WTC11 (cell line): ENCODE measurements around the gene CAMK2D. TPM values are rescaled to one million over a fixed set of nuclear protein-coding genes. Genes with fewer than 3 reads are reported as not detected.

ENCODE experiments used
- ATAC-seq: fragments of 200-7000 bp; cut with Tn5 transposase; 2 replicates; pipeline ENCODE4 v1.10.0; 2021; ENCODE audit warnings: mild to moderate bottlenecking, moderate library complexity
- CTCF ChIA-PET: fragments of 300-600 bp; sonication (Branson Sonifier 250); formaldehyde crosslinking; loops from one replicate; lab custom pipeline; 2021; ENCODE audit warnings: antibody characterized with exemption; lab: Charles Lee
- POLR2A ChIA-PET: fragments of 350-600 bp; sonication (Branson Sonifier 250); formaldehyde crosslinking; loops from one replicate; lab custom pipeline; 2021; ENCODE audit warnings: antibody characterized with exemption; lab: Charles Lee
- DNase-seq: peaks from one replicate; pipeline ENCODE4 v3.0.0; 2021; ENCODE audit warnings: low spot score
- H3K27ac Mint-ChIP-seq: 2 replicates; pipeline ENCODE4 v1.8.0; 2021; ENCODE audit warnings: mixed read lengths
- H3K27me3 Mint-ChIP-seq: 2 replicates; pipeline ENCODE4 v1.8.0; 2021; ENCODE audit warnings: low read depth, mild to moderate bottlenecking, moderate library complexity, mixed read lengths
- H3K36me3 Mint-ChIP-seq: 2 replicates; pipeline ENCODE4 v1.8.0; 2021; ENCODE audit warnings: mixed read lengths
- H3K4me1 Mint-ChIP-seq: 2 replicates; pipeline ENCODE4 v1.8.0; 2022; ENCODE audit warnings: mixed read lengths
- H3K4me3 Mint-ChIP-seq: 2 replicates; pipeline ENCODE4 v1.8.0; 2021; ENCODE audit warnings: mild to moderate bottlenecking, moderate library complexity, mixed read lengths
- H3K9me3 Mint-ChIP-seq: 2 replicates; pipeline ENCODE4 v1.8.0; 2021; ENCODE audit warnings: mixed read lengths
- ARID4B ChIP-seq: sonication (generic); formaldehyde crosslinking; IDR thresholded peaks from 2 replicates; pipeline ENCODE4 v1.8.0; 2023; ENCODE audit warnings: missing genetic modification reagents, mild to moderate bottlenecking, borderline replicate concordance
- ATF1 ChIP-seq: sonication (generic); formaldehyde crosslinking; IDR thresholded peaks from 2 replicates; pipeline ENCODE4 v1.8.1; 2023; ENCODE audit warnings: mild to moderate bottlenecking, moderate library complexity, missing genetic modification reagents
- CREB1 ChIP-seq: sonication (generic); formaldehyde crosslinking; IDR thresholded peaks from 2 replicates; pipeline ENCODE4 v1.8.0; 2023; ENCODE audit warnings: mild to moderate bottlenecking, missing genetic modification reagents
- E2F1 ChIP-seq: sonication (generic); formaldehyde crosslinking; IDR thresholded peaks from 2 replicates; pipeline ENCODE4 v1.8.0; 2022; ENCODE audit warnings: mild to moderate bottlenecking, missing genetic modification reagents
- FOXP1 ChIP-seq: sonication (generic); formaldehyde crosslinking; IDR thresholded peaks from 2 replicates; pipeline ENCODE4 v1.8.0; 2022; ENCODE audit warnings: missing genetic modification reagents, mild to moderate bottlenecking, moderate library complexity, borderline replicate concordance
- FOXP4 ChIP-seq: sonication (generic); formaldehyde crosslinking; IDR thresholded peaks from 2 replicates; pipeline ENCODE4 v1.8.0; 2022; ENCODE audit warnings: mild to moderate bottlenecking, missing genetic modification reagents
- IRF1 ChIP-seq: sonication (generic); formaldehyde crosslinking; IDR thresholded peaks from 2 replicates; pipeline ENCODE4 v1.8.0; 2023; ENCODE audit warnings: missing genetic modification reagents
- JUN ChIP-seq: sonication (generic); formaldehyde crosslinking; IDR thresholded peaks from 2 replicates; pipeline ENCODE4 v1.8.0; 2023; ENCODE audit warnings: mild to moderate bottlenecking, missing genetic modification reagents
- KAT7 ChIP-seq: sonication (generic); formaldehyde crosslinking; IDR thresholded peaks from 2 replicates; pipeline ENCODE4 v1.8.1; 2023; ENCODE audit warnings: missing genetic modification reagents, mild to moderate bottlenecking, borderline replicate concordance
- MYBL2 ChIP-seq: sonication (generic); formaldehyde crosslinking; IDR thresholded peaks from 2 replicates; pipeline ENCODE4 v1.8.1; 2023; ENCODE audit warnings: mild to moderate bottlenecking, moderate library complexity, missing genetic modification reagents
- NR1H2 ChIP-seq: sonication (generic); formaldehyde crosslinking; IDR thresholded peaks from 2 replicates; pipeline ENCODE4 v1.9.0; 2021; ENCODE audit warnings: mild to moderate bottlenecking, moderate library complexity, missing genetic modification reagents
- SMAD4 ChIP-seq: sonication (generic); formaldehyde crosslinking; IDR thresholded peaks from 2 replicates; pipeline ENCODE4 v1.8.0; 2022; ENCODE audit warnings: mild to moderate bottlenecking, missing genetic modification reagents
- ZBTB21 ChIP-seq: sonication (generic); formaldehyde crosslinking; IDR thresholded peaks from 2 replicates; pipeline ENCODE4 v1.8.1; 2023; ENCODE audit warnings: mild to moderate bottlenecking, missing genetic modification reagents, borderline replicate concordance
- ZNF121 ChIP-seq: sonication (generic); formaldehyde crosslinking; IDR thresholded peaks from 2 replicates; pipeline ENCODE4 v1.8.0; 2023; ENCODE audit warnings: missing genetic modification reagents
- ZNF219 ChIP-seq: sonication (generic); formaldehyde crosslinking; IDR thresholded peaks from 2 replicates; pipeline ENCODE4 v1.8.0; 2023; ENCODE audit warnings: missing genetic modification reagents, mild to moderate bottlenecking, borderline replicate concordance
- ZNF416 ChIP-seq: fragments of 250-450 bp; sonication (Bioruptor Pico); IDR thresholded peaks from 2 replicates; pipeline ENCODE4 v1.9.0; 2021; ENCODE audit warnings: mild to moderate bottlenecking, inconsistent platforms
- ZNF423 ChIP-seq: fragments of 250-450 bp; sonication (Bioruptor Pico); IDR thresholded peaks from 2 replicates; pipeline ENCODE4 v2.1.2; 2022; ENCODE audit warnings: mild to moderate bottlenecking, moderate library complexity
- ZSCAN18 ChIP-seq: fragments of 250-450 bp; sonication (Bioruptor Pico); IDR thresholded peaks from 2 replicates; pipeline ENCODE4 v2.1.2; 2022; ENCODE audit warnings: mild to moderate bottlenecking, moderate library complexity
- total RNA-seq: library from RNA; stranded (reverse); gene quantifications from 3 replicates; pipeline ENCODE4 v1.2.3, GENCODE V29; 2021
- TF ChIP-seq, protein P1 (sequence below): fragments of 250-450 bp; sonication (Bioruptor Pico); IDR thresholded peaks from 2 replicates; pipeline ENCODE4 v1.8.0; 2021; ENCODE audit warnings: mild to moderate bottlenecking
- TF ChIP-seq, protein P2 (sequence below): fragments of 250-450 bp; sonication (Bioruptor Pico); IDR thresholded peaks from 2 replicates; pipeline ENCODE4 v1.9.0; 2021; ENCODE audit warnings: mild to moderate bottlenecking

The CAMK2D gene
- total RNA-seq, 1 experiment from 2014 or later = 16.5 TPM

DNA sequence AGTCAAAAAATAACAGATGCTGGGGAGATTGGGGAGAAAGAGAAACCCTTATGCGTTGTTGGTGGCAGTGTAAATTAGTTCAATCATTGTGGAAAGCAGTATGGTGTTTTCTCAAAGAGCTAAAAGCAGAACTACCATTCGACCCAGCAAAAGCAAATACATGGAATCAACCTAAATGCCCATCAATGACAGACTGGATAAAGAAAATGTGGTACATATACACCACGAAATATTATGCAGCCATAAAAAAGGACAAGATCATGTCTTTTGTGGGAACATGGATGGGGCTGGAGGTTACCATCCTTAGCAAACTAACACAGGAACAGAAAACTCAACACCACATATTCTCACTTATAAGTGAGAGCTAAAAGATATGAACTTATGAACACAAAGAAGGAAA is 188.9 kb downstream of the CAMK2D start:
- POLR2A ChIA-PET = no interaction called here
- DNase-seq (no peak), ATAC-seq (no peak)
- CTCF ChIA-PET = no interaction called here
- H3K27me3 Mint-ChIP-seq = no peaks in the 10 kb centered on the region
- 0 out of 2 replicates have a peak, but pooled peaks cover 3% of the 10 kb centered on the region for H3K36me3 Mint-ChIP-seq
- H3K27ac Mint-ChIP-seq = no peak overlapping the region
- H3K9me3 Mint-ChIP-seq = peaks cover 11% of the 10 kb centered on the region
- H3K4me1 Mint-ChIP-seq = peaks cover 24% of the 10 kb centered on the region
- TF ChIP-seq E2F1 (CRISPR knock-in tag) (no peak), ZNF219 (CRISPR knock-in tag) (no peak), FOXP4 (CRISPR knock-in tag) (no peak), KAT7 (CRISPR knock-in tag) (no peak), IRF1 (CRISPR knock-in tag) (no peak), NR1H2 (no peak), MYBL2 (CRISPR knock-in tag) (no peak), ARID4B (CRISPR knock-in tag) (no peak), ZNF423 (CRISPR knock-in tag) (no peak), ATF1 (CRISPR knock-in tag) (no peak), SMAD4 (CRISPR knock-in tag) (no peak), CREB1 (CRISPR knock-in tag) (no peak), ZNF121 (CRISPR knock-in tag) (no peak), JUN (CRISPR knock-in tag) (no peak), FOXP1 (CRISPR knock-in tag) (no peak), ZBTB21 (CRISPR knock-in tag) (no peak), ZNF416 (no peak), ZSCAN18 (no peak)
- TF ChIP-seq, protein P1, sequence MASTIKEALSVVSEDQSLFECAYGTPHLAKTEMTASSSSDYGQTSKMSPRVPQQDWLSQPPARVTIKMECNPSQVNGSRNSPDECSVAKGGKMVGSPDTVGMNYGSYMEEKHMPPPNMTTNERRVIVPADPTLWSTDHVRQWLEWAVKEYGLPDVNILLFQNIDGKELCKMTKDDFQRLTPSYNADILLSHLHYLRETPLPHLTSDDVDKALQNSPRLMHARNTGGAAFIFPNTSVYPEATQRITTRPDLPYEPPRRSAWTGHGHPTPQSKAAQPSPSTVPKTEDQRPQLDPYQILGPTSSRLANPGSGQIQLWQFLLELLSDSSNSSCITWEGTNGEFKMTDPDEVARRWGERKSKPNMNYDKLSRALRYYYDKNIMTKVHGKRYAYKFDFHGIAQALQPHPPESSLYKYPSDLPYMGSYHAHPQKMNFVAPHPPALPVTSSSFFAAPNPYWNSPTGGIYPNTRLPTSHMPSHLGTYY (CRISPR knock-in tag) = no peak
- TF ChIP-seq, protein P2, sequence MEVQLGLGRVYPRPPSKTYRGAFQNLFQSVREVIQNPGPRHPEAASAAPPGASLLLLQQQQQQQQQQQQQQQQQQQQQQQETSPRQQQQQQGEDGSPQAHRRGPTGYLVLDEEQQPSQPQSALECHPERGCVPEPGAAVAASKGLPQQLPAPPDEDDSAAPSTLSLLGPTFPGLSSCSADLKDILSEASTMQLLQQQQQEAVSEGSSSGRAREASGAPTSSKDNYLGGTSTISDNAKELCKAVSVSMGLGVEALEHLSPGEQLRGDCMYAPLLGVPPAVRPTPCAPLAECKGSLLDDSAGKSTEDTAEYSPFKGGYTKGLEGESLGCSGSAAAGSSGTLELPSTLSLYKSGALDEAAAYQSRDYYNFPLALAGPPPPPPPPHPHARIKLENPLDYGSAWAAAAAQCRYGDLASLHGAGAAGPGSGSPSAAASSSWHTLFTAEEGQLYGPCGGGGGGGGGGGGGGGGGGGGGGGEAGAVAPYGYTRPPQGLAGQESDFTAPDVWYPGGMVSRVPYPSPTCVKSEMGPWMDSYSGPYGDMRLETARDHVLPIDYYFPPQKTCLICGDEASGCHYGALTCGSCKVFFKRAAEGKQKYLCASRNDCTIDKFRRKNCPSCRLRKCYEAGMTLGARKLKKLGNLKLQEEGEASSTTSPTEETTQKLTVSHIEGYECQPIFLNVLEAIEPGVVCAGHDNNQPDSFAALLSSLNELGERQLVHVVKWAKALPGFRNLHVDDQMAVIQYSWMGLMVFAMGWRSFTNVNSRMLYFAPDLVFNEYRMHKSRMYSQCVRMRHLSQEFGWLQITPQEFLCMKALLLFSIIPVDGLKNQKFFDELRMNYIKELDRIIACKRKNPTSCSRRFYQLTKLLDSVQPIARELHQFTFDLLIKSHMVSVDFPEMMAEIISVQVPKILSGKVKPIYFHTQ (CRISPR knock-in tag) = no peak
- no peak overlapping the region for H3K4me3 Mint-ChIP-seq
